PC-9 (cell line): Measurements from ENCODE around the gene CHKA.

Experiments
- EZH2 ChIP-seq: fragments of 200-600 bp; sonication (generic); IDR thresholded peaks from 2 replicates; pipeline ENCODE4 v1.8.0; 2017; ENCODE audit warnings: antibody characterized with exemption, low read depth
- TF ChIP-seq, protein P1 (sequence below): fragments of 200-600 bp; sonication (generic); conservative IDR thresholded peaks from 2 replicates; pipeline ENCODE4 v1.6.1; 2017; ENCODE audit warnings: mixed run types, antibody characterized with exemption, mild to moderate bottlenecking, moderate library complexity

DNA sequence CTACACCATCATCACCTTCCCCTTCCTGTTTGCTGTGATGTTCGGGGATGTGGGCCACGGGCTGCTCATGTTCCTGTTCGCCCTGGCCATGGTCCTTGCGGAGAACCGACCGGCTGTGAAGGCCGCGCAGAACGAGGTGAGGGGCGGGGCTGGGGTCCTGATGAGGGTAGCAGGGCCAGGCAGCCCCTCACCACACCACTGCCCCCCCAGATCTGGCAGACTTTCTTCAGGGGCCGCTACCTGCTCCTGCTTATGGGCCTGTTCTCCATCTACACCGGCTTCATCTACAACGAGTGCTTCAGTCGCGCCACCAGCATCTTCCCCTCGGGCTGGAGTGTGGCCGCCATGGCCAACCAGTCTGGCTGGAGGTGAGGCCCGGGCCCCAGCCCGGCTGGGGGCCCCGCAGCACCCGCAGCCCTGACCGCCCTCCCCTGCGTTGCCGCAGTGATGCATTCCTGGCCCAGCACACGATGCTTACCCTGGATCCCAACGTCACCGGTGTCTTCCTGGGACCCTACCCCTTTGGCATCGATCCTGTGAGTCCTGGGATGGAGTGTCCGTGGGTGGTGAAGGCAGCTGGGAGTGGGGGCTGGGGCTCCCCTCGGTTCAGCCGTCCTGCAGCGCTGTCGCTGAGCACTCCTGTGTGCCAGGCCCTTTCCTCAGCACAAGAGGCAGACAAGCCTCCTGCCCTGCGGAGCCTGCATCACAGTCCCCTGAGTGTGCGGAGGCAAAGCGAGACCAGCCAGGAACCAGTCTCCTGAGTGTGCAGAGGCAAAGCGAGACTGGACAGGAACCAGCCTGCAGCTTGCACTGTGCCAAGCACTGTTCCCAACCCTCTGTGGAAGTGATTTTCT lies 73.5 kb downstream of the CHKA start:
- TF ChIP-seq, protein P1, sequence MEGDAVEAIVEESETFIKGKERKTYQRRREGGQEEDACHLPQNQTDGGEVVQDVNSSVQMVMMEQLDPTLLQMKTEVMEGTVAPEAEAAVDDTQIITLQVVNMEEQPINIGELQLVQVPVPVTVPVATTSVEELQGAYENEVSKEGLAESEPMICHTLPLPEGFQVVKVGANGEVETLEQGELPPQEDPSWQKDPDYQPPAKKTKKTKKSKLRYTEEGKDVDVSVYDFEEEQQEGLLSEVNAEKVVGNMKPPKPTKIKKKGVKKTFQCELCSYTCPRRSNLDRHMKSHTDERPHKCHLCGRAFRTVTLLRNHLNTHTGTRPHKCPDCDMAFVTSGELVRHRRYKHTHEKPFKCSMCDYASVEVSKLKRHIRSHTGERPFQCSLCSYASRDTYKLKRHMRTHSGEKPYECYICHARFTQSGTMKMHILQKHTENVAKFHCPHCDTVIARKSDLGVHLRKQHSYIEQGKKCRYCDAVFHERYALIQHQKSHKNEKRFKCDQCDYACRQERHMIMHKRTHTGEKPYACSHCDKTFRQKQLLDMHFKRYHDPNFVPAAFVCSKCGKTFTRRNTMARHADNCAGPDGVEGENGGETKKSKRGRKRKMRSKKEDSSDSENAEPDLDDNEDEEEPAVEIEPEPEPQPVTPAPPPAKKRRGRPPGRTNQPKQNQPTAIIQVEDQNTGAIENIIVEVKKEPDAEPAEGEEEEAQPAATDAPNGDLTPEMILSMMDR = no peak
- no peak for TF ChIP-seq EZH2
